Activated naive CD4-positive, alpha-beta T cell treated with anti-CD3 and anti-CD28 coated beads, Interleukin-2, amount 10 ng/mL, durations not matched to agents 7 days and 5 days (primary cell): ENCODE results near the gene SLC6A13.
"Not testable (repeated sequence)": the region's sequence is repeated elsewhere in the genome, so short reads cannot be mapped to it uniquely, and the experiment has no call there.

Source experiments
- CTCF ChIA-PET: fragments of 350-600 bp; sonication (Branson Sonifier 250); formaldehyde crosslinking; loops from one replicate; lab custom pipeline; 2021; ENCODE audit warnings: antibody characterized with exemption; lab: Charles Lee
- DNase-seq: peaks from one replicate; pipeline ENCODE4 v3.0.0-alpha.2; 2020
- H3K27ac Mint-ChIP-seq: one replicate; pipeline ENCODE4 v1.8.0; 2021; ENCODE audit warnings: mild to moderate bottlenecking, moderate library complexity, mixed read lengths
- H3K27me3 Mint-ChIP-seq: one replicate; pipeline ENCODE4 v1.8.0; 2021; ENCODE audit warnings: mild to moderate bottlenecking, mixed read lengths
- H3K36me3 Mint-ChIP-seq: one replicate; pipeline ENCODE4 v1.8.0; 2021; ENCODE audit warnings: mixed read lengths
- H3K4me1 Mint-ChIP-seq: one replicate; pipeline ENCODE4 v1.8.0; 2021; ENCODE audit warnings: mixed read lengths
- H3K4me3 Mint-ChIP-seq: one replicate; pipeline ENCODE4 v1.8.0; 2021; ENCODE audit warnings: mild to moderate bottlenecking, moderate library complexity, mixed read lengths
- H3K9me3 Mint-ChIP-seq: one replicate; pipeline ENCODE4 v1.8.0; 2021; ENCODE audit warnings: mixed read lengths

Gene SLC6A13

GRCh38 chr12:254912-255311 is 7.7 kb downstream of the SLC6A13 start:
- no peak overlapping the region for H3K4me3 Mint-ChIP-seq
- H3K27ac Mint-ChIP-seq: no peak overlapping the region
- DNase-seq: no peak
- CTCF ChIA-PET: no interaction called here
- H3K36me3 Mint-ChIP-seq: no peaks in the 10 kb centered on the region
- H3K27me3 Mint-ChIP-seq: peaks cover 41% of the 10 kb centered on the region
- no peaks in the 10 kb centered on the region for H3K4me1 Mint-ChIP-seq
- H3K9me3 Mint-ChIP-seq: no peaks in the 10 kb centered on the region

DNA sequence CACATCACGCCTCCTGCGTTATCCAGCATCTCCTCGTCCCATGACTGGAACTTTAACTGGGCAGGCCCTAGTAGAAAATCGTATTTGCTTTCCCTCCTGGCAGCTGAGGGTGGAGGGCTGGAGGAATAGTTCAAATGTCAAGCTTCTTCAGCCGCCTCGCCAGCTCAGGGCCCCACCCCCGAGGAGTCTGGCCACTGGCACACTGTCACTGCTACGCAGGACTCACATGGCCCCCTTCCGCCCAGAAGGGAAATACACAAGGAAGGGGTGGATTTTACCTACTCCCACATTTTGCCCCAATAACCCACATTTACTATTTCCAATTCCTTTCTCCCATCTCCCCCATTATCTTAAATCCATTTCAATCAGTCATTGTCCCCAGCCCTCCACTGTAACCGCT is 8.6 kb downstream of the SLC6A13 start:
- no peak for DNase-seq
- H3K36me3 Mint-ChIP-seq: no peaks in the 10 kb centered on the region
- H3K9me3 Mint-ChIP-seq: no peaks in the 10 kb centered on the region
- CTCF ChIA-PET: no interaction called here
- H3K4me3 Mint-ChIP-seq: no peak overlapping the region
- H3K27me3 Mint-ChIP-seq: peaks cover 40% of the 10 kb centered on the region
- H3K27ac Mint-ChIP-seq: no peak overlapping the region
- H3K4me1 Mint-ChIP-seq: no peaks in the 10 kb centered on the region

- H3K9me3 Mint-ChIP-seq: no peaks in the 10 kb centered on the region
- H3K36me3 Mint-ChIP-seq: no peaks in the 10 kb centered on the region
- DNase-seq: no peak
- CTCF ChIA-PET: no interaction called here
- H3K4me3 Mint-ChIP-seq: no peak overlapping the region
- H3K27me3 Mint-ChIP-seq: peaks cover 38% of the 10 kb centered on the region
- H3K4me1 Mint-ChIP-seq: no peaks in the 10 kb centered on the region
- H3K27ac Mint-ChIP-seq: no peak overlapping the region
Measured at GRCh38 chr12:253116-253831, 9.4 kb downstream of the SLC6A13 start.

- CTCF ChIA-PET: no interaction called here
- no peaks in the 10 kb centered on the region for H3K36me3 Mint-ChIP-seq
- H3K27ac Mint-ChIP-seq: no peak overlapping the region
- no peaks in the 10 kb centered on the region for H3K4me1 Mint-ChIP-seq
- no peaks in the 10 kb centered on the region for H3K9me3 Mint-ChIP-seq
- H3K27me3 Mint-ChIP-seq: peaks cover 32% of the 10 kb centered on the region
- H3K4me3 Mint-ChIP-seq: no peak overlapping the region
- DNase-seq: no peak
Measured at GRCh38 chr12:252636-253035, 10.0 kb downstream of the SLC6A13 start.

DNA sequence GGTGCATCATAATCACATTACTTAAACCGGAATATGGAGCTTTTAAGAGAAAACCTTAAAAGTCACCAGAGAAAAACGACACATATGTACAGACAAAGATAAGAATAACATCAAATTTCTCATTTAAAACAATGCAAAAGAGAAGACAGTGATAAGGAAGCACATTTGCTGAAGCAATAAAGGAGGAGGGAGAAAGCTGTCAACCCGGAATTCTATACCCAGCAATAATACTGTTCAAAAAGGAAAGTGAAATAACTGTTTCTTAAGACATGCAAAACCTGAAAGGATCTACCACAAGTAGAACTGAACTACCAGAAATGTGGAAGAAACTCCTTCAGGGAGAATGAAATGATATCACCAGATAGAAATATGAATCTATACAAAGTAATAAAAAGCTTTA is 15.4 kb downstream of the SLC6A13 start:
- Mint-ChIP-seq H3K27me3 (peaks cover 8% of the 10 kb centered on the region), H3K27ac (no peak overlapping the region), H3K9me3 (peaks cover 7% of the 10 kb centered on the region), H3K4me1 (no peaks in the 10 kb centered on the region), H3K36me3 (no peaks in the 10 kb centered on the region), H3K4me3 (no peak overlapping the region)
- no peak for DNase-seq
- CTCF ChIA-PET: interaction anchor here (0.7 to 0.9 kb wide), 2 partner anchors 8 to 9 kb away, joined by 3 read pairs; no protein-coding TSS in a partner anchor

DNA sequence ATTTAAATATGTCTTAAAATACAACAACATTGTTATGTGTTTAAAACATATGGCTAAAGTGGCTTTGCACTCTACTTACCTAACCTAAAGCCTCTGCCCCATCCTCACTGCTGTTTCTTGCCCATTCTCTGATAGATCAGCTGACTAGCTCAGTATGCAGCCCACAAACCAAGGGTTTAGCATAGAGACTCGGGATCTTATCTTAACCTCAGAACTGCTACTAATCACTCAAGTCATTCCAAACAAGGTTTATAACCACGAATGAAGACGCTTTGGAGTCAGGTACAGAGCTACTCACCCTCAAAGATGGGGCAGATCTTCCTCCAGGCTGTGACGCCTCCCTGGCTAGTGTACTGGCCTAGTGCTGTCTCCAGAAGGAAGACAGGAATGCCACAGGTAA is 19.3 kb downstream of the SLC6A13 start:
- Mint-ChIP-seq H3K4me3 (no peak overlapping the region), H3K36me3 (no peaks in the 10 kb centered on the region), H3K9me3 (peaks cover 7% of the 10 kb centered on the region), H3K27ac (no peak overlapping the region), H3K27me3 (no peaks in the 10 kb centered on the region), H3K4me1 (no peaks in the 10 kb centered on the region)
- no peak for DNase-seq
- CTCF ChIA-PET: no interaction called here

DNA sequence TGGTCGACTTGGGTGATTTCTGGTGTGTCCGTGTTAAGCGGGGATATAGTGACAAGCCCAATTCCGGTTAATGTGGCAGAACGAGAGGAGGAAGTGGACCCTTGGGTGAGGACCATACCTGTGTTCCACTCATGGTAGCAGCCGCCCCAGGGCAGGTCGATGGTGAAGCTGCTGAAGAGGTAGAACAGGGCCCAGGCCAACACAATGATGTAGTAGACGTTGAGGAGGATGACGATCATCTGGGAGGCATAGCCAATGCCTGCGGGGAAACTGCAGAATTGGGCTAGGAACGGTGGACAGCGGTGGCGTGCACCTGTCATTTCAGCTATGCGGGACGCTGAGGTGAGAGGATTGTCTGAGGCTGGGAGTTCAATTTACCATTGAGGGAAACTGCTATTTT is 20.1 kb downstream of the SLC6A13 start:
- Mint-ChIP-seq H3K27ac (no peak overlapping the region), H3K4me3 (no peak overlapping the region), H3K36me3 (no peaks in the 10 kb centered on the region), H3K9me3 (peaks cover 7% of the 10 kb centered on the region), H3K27me3 (no peaks in the 10 kb centered on the region), H3K4me1 (no peaks in the 10 kb centered on the region)
- CTCF ChIA-PET: no interaction called here
- no peak for DNase-seq

GRCh38 chr12:241266-241665 is 21.4 kb downstream of the SLC6A13 start:
- Mint-ChIP-seq H3K4me1 (no peaks in the 10 kb centered on the region), H3K36me3 (no peaks in the 10 kb centered on the region), H3K27me3 (no peaks in the 10 kb centered on the region), H3K9me3 (no peaks in the 10 kb centered on the region), H3K4me3 (no peak overlapping the region), H3K27ac (no peak overlapping the region)
- CTCF ChIA-PET: no interaction called here
- DNase-seq: no peak

GRCh38 chr12:240566-240965 is 22.1 kb downstream of the SLC6A13 start:
- Mint-ChIP-seq H3K27me3 (no peaks in the 10 kb centered on the region), H3K27ac (no peak overlapping the region), H3K9me3 (peaks cover 5% of the 10 kb centered on the region), H3K36me3 (no peaks in the 10 kb centered on the region), H3K4me3 (no peak overlapping the region), H3K4me1 (no peaks in the 10 kb centered on the region)
- no peak for DNase-seq
- CTCF ChIA-PET: no interaction called here

GRCh38 chr12:238736-239398 is 23.8 kb downstream of the SLC6A13 start:
- no peaks in the 10 kb centered on the region for H3K36me3 Mint-ChIP-seq
- H3K27me3 Mint-ChIP-seq: no peaks in the 10 kb centered on the region
- H3K9me3 Mint-ChIP-seq: peaks cover 12% of the 10 kb centered on the region
- H3K27ac Mint-ChIP-seq: no peak overlapping the region
- CTCF ChIA-PET: interaction anchor here (0.9 kb wide), 1 partner anchor 8 kb away, joined by 3 read pairs; no protein-coding TSS in a partner anchor
- H3K4me3 Mint-ChIP-seq: no peak overlapping the region
- no peak for DNase-seq
- no peaks in the 10 kb centered on the region for H3K4me1 Mint-ChIP-seq

DNA sequence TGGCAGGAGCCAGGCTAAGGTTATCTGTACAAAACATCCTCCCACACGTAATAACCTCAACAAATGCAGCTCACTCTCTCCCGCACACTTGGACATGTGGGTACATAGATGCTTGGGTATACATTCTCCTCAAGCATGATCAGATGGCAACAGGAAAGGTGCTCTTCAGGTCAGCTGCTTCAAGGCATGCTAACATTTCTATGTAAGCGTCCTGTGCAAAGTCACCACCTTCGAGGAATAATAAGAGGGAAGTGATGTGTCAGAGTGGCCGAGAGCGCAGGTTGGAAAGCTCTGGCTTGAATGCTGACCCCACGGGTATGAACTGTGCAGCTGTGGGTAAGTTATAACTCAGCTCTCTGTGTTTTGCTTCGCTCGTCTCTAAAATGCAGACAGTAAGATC is 24.5 kb downstream of the SLC6A13 start:
- no peak overlapping the region for H3K4me3 Mint-ChIP-seq
- H3K27me3 Mint-ChIP-seq: no peaks in the 10 kb centered on the region
- H3K27ac Mint-ChIP-seq: no peak overlapping the region
- no peak for DNase-seq
- no peaks in the 10 kb centered on the region for H3K36me3 Mint-ChIP-seq
- peaks cover 12% of the 10 kb centered on the region for H3K9me3 Mint-ChIP-seq
- H3K4me1 Mint-ChIP-seq: no peaks in the 10 kb centered on the region
- CTCF ChIA-PET: interaction anchor here (0.9 kb wide), 1 partner anchor 9 kb away, joined by 3 read pairs; no protein-coding TSS in a partner anchor

DNA sequence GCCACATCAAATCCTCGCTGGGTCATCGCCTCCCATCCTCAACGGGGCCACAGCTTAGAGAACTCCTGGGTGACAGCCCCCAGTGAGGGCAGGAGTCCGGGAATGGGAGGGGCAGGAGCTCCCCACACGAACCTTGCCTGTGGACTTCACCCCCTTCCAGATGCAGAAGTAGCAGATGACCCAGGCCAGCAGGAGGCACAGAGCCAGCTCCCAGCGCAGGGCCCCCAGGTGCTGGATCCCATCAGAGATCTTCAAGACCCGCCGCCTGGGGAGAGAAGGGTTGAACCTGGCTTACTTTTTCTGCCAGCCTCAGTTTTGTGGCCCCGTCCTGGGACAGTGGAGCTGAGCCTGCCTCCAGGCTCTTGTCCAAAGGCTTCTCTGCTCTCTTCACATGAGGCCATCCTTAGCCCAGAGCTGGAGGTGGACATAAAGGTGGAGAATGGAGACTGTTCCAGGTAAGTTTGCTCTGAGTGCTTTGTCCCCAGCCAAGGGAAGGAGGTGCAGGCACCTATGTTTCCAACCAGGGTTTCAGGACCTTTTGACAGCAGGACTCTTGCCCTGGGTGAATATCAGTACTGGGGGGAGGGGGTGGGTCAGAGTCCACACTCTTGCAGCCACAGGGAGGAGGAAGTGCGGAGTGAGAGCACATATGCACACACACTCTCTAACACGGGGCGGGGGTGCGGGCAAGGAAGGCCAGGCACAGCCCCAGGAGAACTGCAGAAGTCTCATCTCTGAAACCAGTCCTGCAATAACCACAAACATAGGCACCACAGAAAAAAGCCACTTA is 25.4 kb downstream of the SLC6A13 start:
- peaks cover 12% of the 10 kb centered on the region for H3K9me3 Mint-ChIP-seq
- DNase-seq: no peak
- H3K36me3 Mint-ChIP-seq: no peaks in the 10 kb centered on the region
- peaks cover 4% of the 10 kb centered on the region for H3K27me3 Mint-ChIP-seq
- H3K4me3 Mint-ChIP-seq: no peak overlapping the region
- no peak overlapping the region for H3K27ac Mint-ChIP-seq
- CTCF ChIA-PET: no interaction called here
- H3K4me1 Mint-ChIP-seq: no peaks in the 10 kb centered on the region

DNA sequence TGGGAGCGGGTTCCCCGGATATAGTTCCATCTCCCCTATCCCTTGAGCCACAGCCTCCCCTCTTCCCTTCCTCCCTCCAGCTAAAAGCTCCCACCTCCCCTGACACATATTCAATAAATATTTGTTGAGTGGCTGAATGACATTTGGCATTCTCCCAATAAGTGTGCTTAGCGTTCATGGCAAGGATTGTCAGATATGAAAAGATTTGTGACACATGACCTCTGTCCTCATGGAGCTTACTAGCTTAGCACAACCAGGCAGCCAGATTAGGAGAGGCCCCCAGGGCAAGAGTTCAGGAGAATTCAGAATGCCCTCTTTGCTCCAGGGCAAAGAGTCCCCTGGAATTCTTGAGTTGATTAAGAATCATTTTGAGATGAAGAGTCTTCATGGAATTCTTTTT is 26.2 kb downstream of the SLC6A13 start:
- peaks cover 12% of the 10 kb centered on the region for H3K9me3 Mint-ChIP-seq
- peaks cover 4% of the 10 kb centered on the region for H3K27me3 Mint-ChIP-seq
- no peak overlapping the region for H3K27ac Mint-ChIP-seq
- no peak overlapping the region for H3K4me3 Mint-ChIP-seq
- H3K4me1 Mint-ChIP-seq: no peaks in the 10 kb centered on the region
- no peaks in the 10 kb centered on the region for H3K36me3 Mint-ChIP-seq
- CTCF ChIA-PET: no interaction called here
- DNase-seq: no peak

DNA sequence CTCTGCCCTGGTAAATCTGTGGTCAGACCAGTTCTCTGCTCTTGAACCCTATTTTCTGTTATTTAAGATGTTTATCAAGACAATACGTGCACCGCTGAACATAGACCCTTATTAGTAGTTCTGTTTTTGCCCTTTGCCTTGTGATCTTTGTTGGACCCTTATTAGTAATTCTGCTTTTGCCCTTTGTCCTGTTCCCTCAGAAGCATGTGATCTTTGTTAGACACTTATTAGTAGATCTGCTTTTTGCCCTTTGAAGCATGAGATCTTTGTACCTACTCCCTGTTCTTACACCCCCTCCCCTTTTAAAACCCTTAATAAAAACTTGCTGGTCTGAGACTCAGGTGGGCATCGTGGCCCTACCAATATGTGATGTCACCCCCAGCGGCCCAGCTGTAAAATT is 26.7 kb downstream of the SLC6A13 start:
- H3K9me3 Mint-ChIP-seq: peaks cover 12% of the 10 kb centered on the region

More for the DNA sequence above, 26.7 kb downstream of the SLC6A13 start:
- CTCF ChIA-PET, H3K4me1 Mint-ChIP-seq, H3K36me3 Mint-ChIP-seq, DNase-seq, H3K27me3 Mint-ChIP-seq, H3K4me3 Mint-ChIP-seq, H3K27ac Mint-ChIP-seq: not testable (repeated sequence)
